SK-N-MC (cell line): ENCODE measurements around the gene LOXL4.

ENCODE experiments used
- EZH2 ChIP-seq: fragments of 200-600 bp; sonication (generic); IDR thresholded peaks from one replicate; pipeline ENCODE4 v1.6.1; 2017; ENCODE audit warnings: antibody characterized with exemption
- FOXP2 ChIP-seq: optimal IDR thresholded peaks from 2 replicates; pipeline ENCODE3; 2011; ENCODE audit warnings: mild to moderate bottlenecking, moderate library complexity; ENCODE audit not compliant: insufficient read depth; ENCODE audit errors: extremely low read length, control extremely low read depth
- POLR2AphosphoS5 ChIP-seq: IDR thresholded peaks from 2 replicates; pipeline ENCODE4 v1.6.1; 2012; ENCODE audit warnings: mild to moderate bottlenecking, low read depth, low read length, borderline replicate concordance

- no peak for TF ChIP-seq POLR2AphosphoS5
- no peak for TF ChIP-seq FOXP2
- no peak for TF ChIP-seq EZH2
Measured at GRCh38 chr10:98215373-98215772, 52.6 kb downstream of the LOXL4 start.
